ENCODE results near the gene RNASE11.

Gene RNASE11

DNA sequence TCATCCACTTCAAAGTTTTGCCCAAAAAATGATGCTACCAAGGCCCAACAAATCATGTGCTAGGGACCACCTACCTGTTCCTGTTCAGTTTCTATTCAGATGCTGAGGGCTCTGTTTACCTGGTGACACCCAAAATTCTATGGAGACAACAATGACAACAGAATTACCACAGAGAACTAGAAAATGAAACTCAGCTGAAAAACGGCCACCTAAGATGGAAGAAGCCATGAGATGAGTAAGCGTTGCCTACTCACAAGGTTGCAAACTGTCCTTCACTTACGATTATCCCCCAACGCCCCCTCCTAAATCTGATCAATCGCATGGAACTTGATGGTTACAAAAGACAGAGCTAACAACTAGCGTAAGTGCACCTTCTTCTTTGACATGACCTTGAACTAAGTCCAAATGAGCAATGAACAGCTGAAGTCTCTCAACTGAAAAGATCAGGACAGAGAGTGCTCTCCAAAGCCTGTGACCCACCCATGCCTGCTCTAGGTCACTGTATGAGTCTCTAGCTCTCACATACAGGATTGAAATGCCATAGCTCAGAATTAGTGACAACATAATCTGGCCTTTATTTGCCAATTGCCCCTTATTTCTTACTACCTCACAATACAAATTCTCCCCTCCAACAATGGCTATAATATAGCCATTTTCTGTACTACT, at the start of gene RNASE11:
TSS of gene RNASE11 (minus strand) at position 513 of the 666 bp plus-strand sequence.
- DNase-seq (ENCODE audit: low read depth, low spot score): no peak
- Histone ChIP-seq H3K27ac (ENCODE audit: low read length) (no peak within 1 kb of the TSS), H3K4me3 (ENCODE audit: low read length) (no peak within 1 kb of the TSS), H3K36me3 (ENCODE audit: control insufficient read depth, insufficient read depth, low read length) (no peaks in the 10 kb centered on the region), H3K27me3 (ENCODE audit: control insufficient read depth, insufficient read depth, low read length) (no peaks in the 10 kb centered on the region), H3K9me3 (ENCODE audit: control insufficient read depth, insufficient read depth, low read length) (no peaks in the 10 kb centered on the region), H3K4me1 (ENCODE audit: control insufficient read depth, insufficient read depth, low read length) (peaks cover 2% of the 10 kb centered on the region)
- WGBS (ENCODE audit: insufficient coverage, insufficient read length): no CpG with 5 or more reads among the region's 6 CpGs

- no peaks in the 10 kb centered on the region for H3K9me3 ChIP-seq (ENCODE audit: control insufficient read depth, insufficient read depth, low read length)
- no peaks in the 10 kb centered on the region for H3K4me1 ChIP-seq (ENCODE audit: control insufficient read depth, insufficient read depth, low read length)
- H3K27me3 ChIP-seq (ENCODE audit: control insufficient read depth, insufficient read depth, low read length): no peaks in the 10 kb centered on the region
- WGBS (ENCODE audit: insufficient coverage, insufficient read length): no CpG with 5 or more reads among the region's 45 CpGs
- H3K27ac ChIP-seq (ENCODE audit: low read length): no peak overlapping the region
- peak overlapping the region; percentile 29; the same call in 1 of the 2 replicates for H3K4me3 ChIP-seq (ENCODE audit: low read length)
- no peak for DNase-seq (ENCODE audit: low read depth, low spot score)
- no peaks in the 10 kb centered on the region for H3K36me3 ChIP-seq (ENCODE audit: control insufficient read depth, insufficient read depth, low read length)
Measured at GRCh38 chr14:20632831-20633691, 45.3 kb upstream of the RNASE11 start.

DNA sequence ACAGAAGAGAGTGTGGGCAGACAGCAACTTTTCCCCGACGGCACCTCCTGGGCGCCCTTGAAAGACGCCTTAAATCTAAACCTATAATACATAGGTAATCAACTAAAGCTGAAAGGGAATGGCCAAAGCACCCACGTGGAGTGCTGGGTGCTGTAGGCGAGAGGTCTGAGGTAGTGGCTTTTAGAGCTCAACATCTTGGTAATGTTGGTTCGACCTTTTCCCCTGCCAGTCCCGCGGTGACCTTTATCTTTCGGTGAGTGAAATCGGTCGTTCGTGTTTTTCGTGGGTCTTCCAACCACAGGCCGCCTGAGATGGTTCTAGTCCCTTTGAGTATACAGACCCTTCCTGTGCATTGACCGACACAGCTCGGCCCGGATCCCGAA, 44.6 kb upstream of the RNASE11 start:
- no CpG with 5 or more reads among the region's 19 CpGs for WGBS (ENCODE audit: insufficient coverage, insufficient read length)
- Histone ChIP-seq H3K27me3 (ENCODE audit: control insufficient read depth, insufficient read depth, low read length) (no peaks in the 10 kb centered on the region), H3K4me1 (ENCODE audit: control insufficient read depth, insufficient read depth, low read length) (no peaks in the 10 kb centered on the region), H3K27ac (ENCODE audit: low read length) (no peak overlapping the region), H3K36me3 (ENCODE audit: control insufficient read depth, insufficient read depth, low read length) (no peaks in the 10 kb centered on the region), H3K4me3 (ENCODE audit: low read length) (peak overlapping the region; percentile 29; the same call in 1 of the 2 replicates), H3K9me3 (ENCODE audit: control insufficient read depth, insufficient read depth, low read length) (no peaks in the 10 kb centered on the region)
- DNase-seq (ENCODE audit: low read depth, low spot score): no peak

- H3K4me3 ChIP-seq (ENCODE audit: low read length): peak overlapping the region; percentile 29; the same call in 1 of the 2 replicates
- H3K27me3 ChIP-seq (ENCODE audit: control insufficient read depth, insufficient read depth, low read length): no peaks in the 10 kb centered on the region
- no CpG with 5 or more reads among the region's 18 CpGs for WGBS (ENCODE audit: insufficient coverage, insufficient read length)
- H3K9me3 ChIP-seq (ENCODE audit: control insufficient read depth, insufficient read depth, low read length): no peaks in the 10 kb centered on the region
- DNase-seq (ENCODE audit: low read depth, low spot score): no peak
- H3K36me3 ChIP-seq (ENCODE audit: control insufficient read depth, insufficient read depth, low read length): no peaks in the 10 kb centered on the region
- no peak overlapping the region for H3K27ac ChIP-seq (ENCODE audit: low read length)
- no peaks in the 10 kb centered on the region for H3K4me1 ChIP-seq (ENCODE audit: control insufficient read depth, insufficient read depth, low read length)
Measured at GRCh38 chr14:20631880-20632389, 44.1 kb upstream of the RNASE11 start.

GRCh38 chr14:20631023-20631879, 43.5 kb upstream of the RNASE11 start:
- no peak overlapping the region for H3K27ac ChIP-seq (ENCODE audit: low read length)
- WGBS (ENCODE audit: insufficient coverage, insufficient read length): no CpG with 5 or more reads among the region's 19 CpGs
- no peaks in the 10 kb centered on the region for H3K9me3 ChIP-seq (ENCODE audit: control insufficient read depth, insufficient read depth, low read length)
- H3K27me3 ChIP-seq (ENCODE audit: control insufficient read depth, insufficient read depth, low read length): no peaks in the 10 kb centered on the region; the same call in 1 of the 2 replicates
- DNase-seq (ENCODE audit: low read depth, low spot score): no peak
- H3K4me3 ChIP-seq (ENCODE audit: low read length): peak overlapping the region; percentile 71
- no peaks in the 10 kb centered on the region for H3K36me3 ChIP-seq (ENCODE audit: control insufficient read depth, insufficient read depth, low read length)
- no peaks in the 10 kb centered on the region for H3K4me1 ChIP-seq (ENCODE audit: control insufficient read depth, insufficient read depth, low read length)

GRCh38 chr14:20630340-20631022, 42.7 kb upstream of the RNASE11 start:
- H3K4me1 ChIP-seq (ENCODE audit: control insufficient read depth, insufficient read depth, low read length): no peaks in the 10 kb centered on the region
- no peaks in the 10 kb centered on the region; the same call in 1 of the 2 replicates for H3K27me3 ChIP-seq (ENCODE audit: control insufficient read depth, insufficient read depth, low read length)
- H3K27ac ChIP-seq (ENCODE audit: low read length): no peak overlapping the region
- DNase-seq (ENCODE audit: low read depth, low spot score): no peak
- no CpG with 5 or more reads among the region's 23 CpGs for WGBS (ENCODE audit: insufficient coverage, insufficient read length)
- peak overlapping the region; percentile 71 for H3K4me3 ChIP-seq (ENCODE audit: low read length)
- no peaks in the 10 kb centered on the region for H3K9me3 ChIP-seq (ENCODE audit: control insufficient read depth, insufficient read depth, low read length)
- no peaks in the 10 kb centered on the region for H3K36me3 ChIP-seq (ENCODE audit: control insufficient read depth, insufficient read depth, low read length)

GRCh38 chr14:20628063-20628854, 40.5 kb upstream of the RNASE11 start:
- WGBS (ENCODE audit: insufficient coverage, insufficient read length): no CpG with 5 or more reads among the region's 10 CpGs
- DNase-seq (ENCODE audit: low read depth, low spot score): no peak
- H3K27me3 ChIP-seq (ENCODE audit: control insufficient read depth, insufficient read depth, low read length): no peaks in the 10 kb centered on the region; the same call in 1 of the 2 replicates
- no peaks in the 10 kb centered on the region for H3K4me1 ChIP-seq (ENCODE audit: control insufficient read depth, insufficient read depth, low read length)
- H3K27ac ChIP-seq (ENCODE audit: low read length): no peak overlapping the region
- no peaks in the 10 kb centered on the region for H3K36me3 ChIP-seq (ENCODE audit: control insufficient read depth, insufficient read depth, low read length)
- H3K4me3 ChIP-seq (ENCODE audit: low read length): peak overlapping the region; percentile 0; the same call in 1 of the 2 replicates
- H3K9me3 ChIP-seq (ENCODE audit: control insufficient read depth, insufficient read depth, low read length): no peaks in the 10 kb centered on the region

DNA sequence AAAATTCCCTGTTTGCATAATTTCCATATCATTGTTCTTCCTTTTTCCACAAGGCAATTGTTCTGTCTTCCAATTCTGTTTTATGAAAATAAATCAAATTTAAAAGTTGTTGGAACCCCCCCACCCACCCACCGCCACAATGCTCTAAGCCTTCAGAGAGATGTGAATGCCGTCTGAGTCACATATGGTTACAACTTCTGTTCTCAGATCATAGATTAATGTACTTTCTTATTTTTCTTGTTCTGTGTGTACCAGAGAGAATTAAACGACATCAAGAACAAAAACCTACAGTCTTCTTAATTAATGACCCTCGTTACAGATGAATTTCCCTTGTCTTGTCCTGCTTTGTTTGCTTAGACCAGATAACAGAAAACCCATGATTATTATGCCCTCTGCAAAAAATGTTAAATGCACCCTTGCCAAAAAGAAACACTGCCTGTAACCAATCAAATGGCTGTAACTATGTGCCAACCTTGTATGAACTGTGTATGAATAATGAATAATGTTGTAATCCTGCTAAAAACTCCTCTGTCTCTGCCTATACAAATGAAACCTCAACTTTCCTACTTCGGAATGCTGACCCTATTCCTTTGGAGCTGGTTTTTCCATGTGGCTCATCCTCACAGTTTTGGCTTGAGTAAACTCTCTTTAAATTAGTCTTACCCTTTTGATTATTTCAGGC, 39.7 kb upstream of the RNASE11 start:
- no peak overlapping the region; the same call in 1 of the 2 replicates for H3K4me3 ChIP-seq (ENCODE audit: low read length)
- H3K27ac ChIP-seq (ENCODE audit: low read length): no peak overlapping the region
- WGBS (ENCODE audit: insufficient coverage, insufficient read length): no CpG with 5 or more reads among the region's 5 CpGs
- no peak for DNase-seq (ENCODE audit: low read depth, low spot score)
- H3K36me3 ChIP-seq (ENCODE audit: control insufficient read depth, insufficient read depth, low read length): no peaks in the 10 kb centered on the region
- H3K9me3 ChIP-seq (ENCODE audit: control insufficient read depth, insufficient read depth, low read length): no peaks in the 10 kb centered on the region
- H3K27me3 ChIP-seq (ENCODE audit: control insufficient read depth, insufficient read depth, low read length): no peaks in the 10 kb centered on the region; the same call in 1 of the 2 replicates
- no peaks in the 10 kb centered on the region for H3K4me1 ChIP-seq (ENCODE audit: control insufficient read depth, insufficient read depth, low read length)

- peak overlapping the region; percentile 46; the same call in 1 of the 2 replicates for H3K4me3 ChIP-seq (ENCODE audit: low read length)
Measured at GRCh38 chr14:20626274-20626673, 38.5 kb upstream of the RNASE11 start.

More at GRCh38 chr14:20626274-20626673, 38.5 kb upstream of the RNASE11 start:
- DNase-seq (ENCODE audit: low read depth, low spot score): no peak
- Histone ChIP-seq H3K9me3 (ENCODE audit: control insufficient read depth, insufficient read depth, low read length) (no peaks in the 10 kb centered on the region), H3K27ac (ENCODE audit: low read length) (no peak overlapping the region), H3K27me3 (ENCODE audit: control insufficient read depth, insufficient read depth, low read length) (no peaks in the 10 kb centered on the region; the same call in 1 of the 2 replicates), H3K36me3 (ENCODE audit: control insufficient read depth, insufficient read depth, low read length) (no peaks in the 10 kb centered on the region), H3K4me1 (ENCODE audit: control insufficient read depth, insufficient read depth, low read length) (no peaks in the 10 kb centered on the region)
- WGBS (ENCODE audit: insufficient coverage, insufficient read length): no CpG with 5 or more reads among the region's 12 CpGs

All from iPS DF 6.9 (cell line).